DND-41 (cell line): ENCODE measurements around the gene ARHGEF16.
A peak's percentile ranks its signal among the peaks of the same experiment; 100 is the strongest.

ENCODE experiments used
- ATAC-seq: fragments of 200-7000 bp; cut with Tn5 transposase; 3 replicates; pipeline ENCODE4 v1.9.1; 2021; ENCODE audit warnings: low read depth; ENCODE audit not compliant: insufficient read depth
- DNase-seq: peaks from one replicate; pipeline ENCODE4 v3.0.0-alpha.2; 2020
- H2AFZ ChIP-seq: 2 replicates; pipeline ENCODE4 v1.6.0; 2012; ENCODE audit warnings: low read depth, low read length
- H3K27ac ChIP-seq: 2 replicates; pipeline ENCODE4 v1.5.1; 2012; ENCODE audit warnings: low read length, inconsistent platforms
- H3K27me3 ChIP-seq: fragments of 200-600 bp; sonication (generic); 2 replicates; pipeline ENCODE4 v1.6.0; 2012; ENCODE audit warnings: low read length, mild to moderate bottlenecking, inconsistent platforms; ENCODE audit not compliant: insufficient read depth, poor library complexity
- H3K36me3 ChIP-seq: 2 replicates; pipeline ENCODE4 v1.5.1; 2012; ENCODE audit warnings: low read length, inconsistent platforms; ENCODE audit not compliant: insufficient read depth
- H3K4me1 ChIP-seq: 2 replicates; pipeline ENCODE4 v1.5.1; 2012; ENCODE audit warnings: mild to moderate bottlenecking, low read length; ENCODE audit not compliant: insufficient read depth
- H3K4me2 ChIP-seq: 2 replicates; pipeline ENCODE4 v1.6.0; 2012; ENCODE audit warnings: mild to moderate bottlenecking, moderate library complexity, low read length, inconsistent platforms; ENCODE audit not compliant: insufficient read depth
- H3K4me3 ChIP-seq, 2 experiments: fragments of 200-600 bp in 1 of 2; shearing (Covaris generic) in 1 of 2; 2 replicates each; pipeline ENCODE4 v1.5.1; 2012 to 2016; ENCODE audit warnings: inconsistent platforms in 2 of 2, low read length in 2 of 2, mild to moderate bottlenecking in 2 of 2, low read depth in 1 of 2, moderate library complexity in 1 of 2
- H3K79me2 ChIP-seq: 2 replicates; pipeline ENCODE4 v1.6.0; 2012; ENCODE audit warnings: low read length, inconsistent platforms; ENCODE audit not compliant: insufficient read depth
- H3K9ac ChIP-seq: 2 replicates; pipeline ENCODE4 v1.6.0; 2012; ENCODE audit warnings: low read depth, mild to moderate bottlenecking, inconsistent platforms, low read length, moderate library complexity
- H3K9me3 ChIP-seq: 2 replicates; pipeline ENCODE4 v1.5.1; 2012; ENCODE audit warnings: low read length, moderate library complexity, mild to moderate bottlenecking, inconsistent platforms; ENCODE audit not compliant: insufficient read depth, severe bottlenecking
- H4K20me1 ChIP-seq: 2 replicates; pipeline ENCODE4 v1.6.0; 2012; ENCODE audit warnings: low read length; ENCODE audit not compliant: insufficient read depth
- CTCF ChIP-seq: IDR thresholded peaks from 2 replicates; pipeline ENCODE4 v1.5.1; 2012; ENCODE audit warnings: borderline replicate concordance, low read length, moderate library complexity, mild to moderate bottlenecking; ENCODE audit not compliant: poor library complexity, severe bottlenecking; ENCODE audit errors: extremely low read depth
- EZH2 ChIP-seq: IDR thresholded peaks from 3 replicates; pipeline ENCODE4 v1.6.1; 2012; ENCODE audit warnings: borderline replicate concordance, low read depth, mild to moderate bottlenecking, moderate library complexity, low read length, inconsistent platforms; ENCODE audit not compliant: severe bottlenecking

Gene ARHGEF16

GRCh38 chr1:3417082-3417739 lies 37.3 kb upstream of the ARHGEF16 start:
- no peaks in the 10 kb centered on the region for H3K4me1 ChIP-seq
- no peak overlapping the region for H3K4me2 ChIP-seq
- peaks cover 10% of the 10 kb centered on the region; the same call in 1 of the 2 replicates for H4K20me1 ChIP-seq
- H3K27ac ChIP-seq: no peak overlapping the region
- DNase-seq (no peak), ATAC-seq (no peak)
- H3K4me3 ChIP-seq: no peak overlapping the region
- H3K27me3 ChIP-seq: no peaks in the 10 kb centered on the region
- no peak overlapping the region for H2AFZ ChIP-seq
- H3K9me3 ChIP-seq: no peaks in the 10 kb centered on the region
- no peaks in the 10 kb centered on the region for H3K36me3 ChIP-seq
- peak; percentile 62 for TF ChIP-seq CTCF
- no peak for TF ChIP-seq EZH2
- no peak overlapping the region for H3K9ac ChIP-seq
- H3K79me2 ChIP-seq: no peaks in the 10 kb centered on the region

- TF ChIP-seq CTCF (no peak), EZH2 (no peak)
- Histone ChIP-seq H3K27me3 (no peaks in the 10 kb centered on the region), H3K27ac (no peak overlapping the region), H3K36me3 (no peaks in the 10 kb centered on the region), H3K4me3 (no peak overlapping the region), H4K20me1 (peaks cover 12% of the 10 kb centered on the region; the same call in 1 of the 2 replicates), H3K4me2 (no peak overlapping the region), H3K79me2 (no peaks in the 10 kb centered on the region), H3K9me3 (no peaks in the 10 kb centered on the region), H3K4me1 (no peaks in the 10 kb centered on the region), H3K9ac (no peak overlapping the region), H2AFZ (no peak overlapping the region)
- DNase-seq (no peak), ATAC-seq (no peak)
These were observed 36.5 kb upstream of the ARHGEF16 start for GRCh38 chr1:3417934-3418333.

- no peak for ATAC-seq
- Histone ChIP-seq H3K36me3 (no peaks in the 10 kb centered on the region), H3K4me2 (no peak overlapping the region), H3K4me3 (no peak overlapping the region), H3K27me3 (no peaks in the 10 kb centered on the region), H2AFZ (no peak overlapping the region), H3K79me2 (no peaks in the 10 kb centered on the region), H3K4me1 (no peaks in the 10 kb centered on the region), H3K27ac (no peak overlapping the region), H3K9me3 (no peaks in the 10 kb centered on the region), H4K20me1 (peaks cover 12% of the 10 kb centered on the region; the same call in 1 of the 2 replicates), H3K9ac (no peak overlapping the region)
- DNase-seq: no peak
- TF ChIP-seq EZH2: no peak
- TF ChIP-seq CTCF: no peak
These were observed 35.9 kb upstream of the ARHGEF16 start for GRCh38 chr1:3418600-3418999.
